ENCODE data around the gene PLIN3.
"Not testable (repeated sequence)": the region's sequence is repeated elsewhere in the genome, so short reads cannot be mapped to it uniquely, and the experiment has no call there.

Gene PLIN3

DNA sequence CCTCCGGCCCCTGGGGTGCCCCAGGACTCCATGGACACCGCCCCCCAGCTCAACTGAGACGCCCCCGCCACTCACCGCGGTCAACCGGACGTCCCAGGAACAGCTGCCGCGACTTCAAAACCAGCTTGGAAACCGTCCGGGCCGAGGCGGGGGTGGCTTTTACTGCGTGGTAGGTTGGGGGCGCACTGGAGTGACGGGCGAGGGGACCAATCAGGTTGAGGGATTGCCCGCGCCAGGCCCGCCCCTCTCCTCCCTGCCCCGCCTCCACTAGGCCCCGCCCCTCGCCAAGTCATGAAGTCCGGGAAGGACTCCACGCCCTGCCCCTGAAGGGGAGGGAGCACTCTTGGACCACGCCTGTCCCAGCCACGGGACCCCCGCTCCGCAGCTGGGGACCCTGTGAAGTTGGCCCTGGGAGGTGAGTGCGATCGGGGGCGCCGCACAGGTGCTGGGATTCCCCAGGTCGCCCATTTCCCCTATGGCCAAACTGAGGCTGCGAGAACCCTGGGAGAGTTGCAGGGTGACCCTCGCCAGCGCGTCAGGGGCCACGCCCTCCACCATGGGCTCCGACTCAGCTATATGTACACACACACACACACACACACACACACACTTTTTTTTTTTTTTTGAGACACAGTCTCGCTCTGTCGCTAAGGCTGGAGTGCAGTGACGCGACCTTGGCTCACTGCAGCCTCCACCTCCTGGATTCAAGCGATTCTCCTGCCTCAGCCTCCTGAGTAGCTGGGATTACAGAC is at the start of gene PLIN3:
PLIN3 (minus strand) TSS at position 134 of the 752 bp plus-strand sequence. CDS start 6,273 bp downstream, outside the sequence.
- H3K27ac ChIP-seq: peak within 1 kb of the TSS; percentile 90
- DNase-seq (ENCODE audit: low read depth, low spot score): peak; percentile 61

GRCh38 chr19:4916292-4917082 is 49.0 kb upstream of the PLIN3 start:
- H3K27ac ChIP-seq: peak overlapping the region; percentile 90

DNA sequence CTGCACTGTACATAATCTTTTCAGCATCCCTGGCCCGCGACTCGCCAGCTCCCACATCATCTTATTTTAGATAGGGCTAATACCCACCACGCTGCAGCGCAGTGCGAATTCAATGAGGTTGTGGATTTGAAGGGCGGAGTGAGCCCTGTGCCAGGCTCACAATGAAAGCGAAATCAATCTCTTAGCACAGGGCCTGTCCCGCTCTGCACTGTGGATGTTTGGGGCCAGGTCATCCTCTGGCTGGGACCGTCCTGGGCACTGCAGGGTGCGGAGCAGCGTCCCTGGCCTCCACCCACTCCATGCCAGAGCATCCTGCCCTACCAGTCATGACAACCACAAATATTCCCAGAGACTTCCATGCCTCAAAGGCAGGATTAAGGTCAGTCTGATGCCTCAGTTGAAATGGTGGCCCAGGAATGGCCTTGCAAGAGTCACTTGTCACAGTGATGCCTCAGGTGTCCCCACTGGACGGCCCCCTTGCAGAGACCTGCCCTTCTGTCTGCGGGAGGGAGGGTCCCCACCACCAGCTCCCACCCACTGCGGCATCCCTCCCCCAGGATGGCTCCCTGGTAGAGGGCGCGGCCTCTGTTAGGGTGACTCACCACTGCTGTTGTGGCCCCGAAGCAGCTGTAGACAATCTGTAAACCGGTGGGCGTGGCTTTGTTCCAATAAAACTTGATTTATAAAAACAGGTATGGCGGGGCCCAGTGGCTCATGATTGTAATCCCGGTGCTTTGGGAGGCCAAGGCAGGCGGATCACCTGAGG is 47.5 kb upstream of the PLIN3 start:
- DNase-seq (ENCODE audit: low read depth, low spot score): peak; percentile 84
- peak overlapping the region; percentile 90 for H3K27ac ChIP-seq

More at GRCh38 chr19:4916292-4917082, 49.0 kb upstream of the PLIN3 start:
- no peak for DNase-seq (ENCODE audit: low read depth, low spot score)

- no peak for DNase-seq (ENCODE audit: low read depth, low spot score)
- H3K27ac ChIP-seq: peak overlapping the region; percentile 90
Observed at GRCh38 chr19:4913996-4914735, 46.7 kb upstream of the PLIN3 start.

DNA sequence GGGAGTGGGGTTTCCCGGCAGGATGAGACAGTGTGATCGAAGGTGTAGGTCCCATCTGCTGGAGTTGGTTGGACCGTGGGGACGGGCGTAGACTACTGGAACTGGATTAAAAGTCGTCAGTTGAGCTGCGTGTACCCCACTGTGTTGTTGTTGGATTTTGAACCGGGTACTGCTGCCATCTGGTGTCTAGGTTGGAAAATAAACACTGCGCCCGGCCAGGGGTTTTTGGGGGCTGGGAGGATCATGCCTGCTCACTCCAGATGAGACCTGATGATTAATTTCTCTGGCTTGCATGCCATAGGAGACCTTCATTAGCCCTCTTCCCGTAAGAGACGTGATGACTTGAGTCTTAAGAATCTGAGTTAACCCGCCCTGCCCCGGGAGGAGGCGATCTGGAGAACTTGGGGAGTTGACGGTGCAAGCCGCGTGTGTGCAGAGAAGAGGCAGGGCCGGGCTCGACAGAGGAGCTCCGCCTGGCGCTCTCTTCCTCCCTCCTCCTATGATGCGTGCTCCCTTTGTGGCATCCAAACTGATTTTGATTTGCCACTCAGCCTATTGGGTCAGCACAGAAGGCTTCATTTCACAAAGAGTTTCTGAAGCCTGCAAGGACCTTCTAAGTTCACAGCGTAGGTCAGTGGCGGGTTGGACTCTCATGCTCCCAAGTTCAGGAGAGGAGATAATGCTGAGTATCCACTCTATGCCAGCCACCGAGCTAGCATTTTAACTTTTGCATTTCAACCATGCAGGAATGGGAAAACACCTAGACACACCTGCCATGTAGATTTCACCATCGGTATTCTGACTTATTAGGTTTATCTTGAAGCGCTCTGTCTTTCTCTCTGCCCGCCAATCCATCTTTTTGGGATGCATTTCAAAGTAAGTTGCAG is 44.6 kb upstream of the PLIN3 start:
- peak overlapping the region; percentile 80 for H3K27ac ChIP-seq
- DNase-seq (ENCODE audit: low read depth, low spot score): peak; percentile 99

DNA sequence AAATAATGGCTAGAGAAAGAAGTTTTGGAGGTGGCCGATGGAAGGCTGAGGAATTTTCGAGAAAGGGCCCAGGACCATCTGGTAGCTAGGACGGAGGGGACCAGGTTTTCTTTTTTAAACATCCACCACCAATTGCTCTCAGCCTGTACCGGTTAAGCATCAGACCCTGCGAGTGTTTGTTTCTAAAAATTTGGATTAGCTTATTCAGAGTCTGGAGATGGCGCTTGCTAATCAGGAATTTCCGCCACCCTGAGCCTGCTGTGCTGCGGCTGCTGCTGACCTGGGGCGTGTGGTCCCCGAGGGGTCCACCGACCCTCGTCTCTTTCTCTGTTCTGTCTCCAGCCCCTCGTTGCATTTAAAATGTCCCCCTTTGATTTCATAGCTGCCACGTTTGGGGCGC is 43.8 kb upstream of the PLIN3 start:
- H3K27ac ChIP-seq: peak overlapping the region; percentile 80
- no peak for DNase-seq (ENCODE audit: low read depth, low spot score)

DNA sequence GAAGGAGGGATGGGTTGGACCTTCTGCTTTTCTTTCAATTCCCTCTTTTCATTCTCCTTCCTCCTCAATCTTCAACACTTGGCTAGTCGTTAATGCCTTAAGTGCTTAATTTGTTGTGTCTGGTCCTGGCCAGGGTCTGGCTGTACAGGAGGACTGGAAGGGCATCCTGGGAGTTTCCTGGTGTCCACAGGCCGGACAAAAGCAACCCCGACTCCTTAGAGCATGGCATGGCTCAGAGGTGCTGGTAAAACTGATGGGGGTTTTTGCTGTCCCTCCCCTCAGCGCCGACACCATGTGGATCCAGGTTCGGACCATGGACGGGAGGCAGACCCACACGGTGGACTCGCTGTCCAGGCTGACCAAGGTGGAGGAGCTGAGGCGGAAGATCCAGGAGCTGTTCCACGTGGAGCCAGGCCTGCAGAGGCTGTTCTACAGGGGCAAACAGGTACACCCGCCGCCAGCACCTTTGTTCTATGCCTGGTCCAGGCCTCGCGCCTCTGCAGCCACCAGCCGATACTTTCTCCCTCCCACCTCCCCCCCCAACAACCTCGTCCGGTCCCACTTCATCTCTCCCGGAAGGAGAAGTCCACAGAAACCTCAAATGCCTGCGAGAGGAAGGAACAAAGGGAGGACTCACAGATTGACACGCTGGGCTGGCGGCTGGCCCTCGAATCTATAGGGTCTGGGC is 43.3 kb upstream of the PLIN3 start:
- DNase-seq (ENCODE audit: low read depth, low spot score): no peak

DNA sequence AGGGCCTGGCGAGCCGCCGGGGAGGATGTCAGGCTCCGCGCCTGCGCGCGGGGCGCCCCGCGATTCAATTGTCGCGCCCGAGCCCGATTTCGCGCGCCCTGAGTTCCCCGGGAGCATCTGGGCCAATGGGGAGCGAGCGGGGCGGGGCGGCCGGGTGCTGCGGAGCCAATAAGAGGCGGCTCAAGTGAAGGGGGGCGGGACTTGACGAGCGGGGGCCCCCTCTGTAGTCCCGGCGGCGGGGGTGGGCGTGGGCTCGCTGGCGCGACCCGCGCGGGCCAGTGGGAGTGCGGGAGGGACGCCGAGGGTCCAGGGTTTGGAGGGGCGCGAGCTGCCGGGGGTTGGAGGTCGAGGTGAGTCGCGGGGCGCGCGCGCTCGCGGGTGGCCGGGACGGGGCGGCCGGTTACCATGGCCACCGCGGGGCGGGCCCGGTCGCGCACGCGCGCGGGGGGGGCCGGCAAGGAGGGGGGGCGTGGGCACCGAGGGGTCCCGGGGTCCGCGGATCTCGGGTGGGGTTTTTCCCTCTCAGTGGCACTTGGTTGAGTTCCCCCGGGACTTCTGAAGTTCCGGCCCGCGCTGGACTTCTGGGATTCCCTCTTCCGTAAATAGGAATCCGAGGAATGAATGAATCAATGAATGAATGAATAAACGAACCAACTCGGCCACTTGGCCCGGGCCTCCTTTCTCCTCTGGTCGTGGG is 42.6 kb upstream of the PLIN3 start:
- peak overlapping the region; percentile 80 for H3K27ac ChIP-seq
- DNase-seq (ENCODE audit: low read depth, low spot score): peak; percentile 55

More for the DNA sequence above, 43.3 kb upstream of the PLIN3 start:
- peak overlapping the region; percentile 80 for H3K27ac ChIP-seq

DNA sequence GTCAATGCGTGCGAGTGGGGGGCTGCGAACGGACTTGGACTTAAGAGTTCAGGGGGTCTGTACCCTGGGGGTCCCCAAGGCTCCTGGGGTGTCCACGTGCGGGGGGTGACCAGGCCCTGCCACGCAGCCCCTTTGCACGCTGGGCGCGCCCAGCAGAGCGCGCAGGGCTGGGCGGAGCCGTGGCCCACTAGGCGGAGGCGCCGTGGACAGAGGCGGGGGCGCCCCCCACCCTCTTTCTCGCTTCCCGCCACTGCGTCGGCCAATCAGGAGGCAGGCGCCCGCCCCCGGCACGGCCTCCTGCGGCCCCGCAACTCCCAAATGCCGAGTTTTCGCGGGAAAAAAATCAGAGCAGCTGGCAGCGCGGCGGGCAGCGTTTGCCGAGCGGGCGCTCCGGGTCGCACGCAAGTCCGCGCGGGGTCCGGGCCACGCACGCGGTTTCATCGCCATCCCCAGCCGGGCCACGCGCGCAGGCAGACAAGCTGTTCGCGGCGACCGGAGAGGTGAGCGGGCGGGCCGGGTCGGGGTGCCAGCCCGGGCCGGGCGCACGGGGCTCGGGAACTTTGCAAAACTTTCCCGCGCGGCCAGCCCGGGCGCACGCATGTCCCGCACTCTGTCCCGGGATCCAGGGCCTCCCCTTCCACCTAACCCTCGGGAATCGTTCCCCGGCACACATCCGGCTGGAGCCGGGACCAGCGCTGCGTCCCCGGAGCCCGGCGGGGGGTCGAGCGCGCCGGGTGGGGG is 41.9 kb upstream of the PLIN3 start, which contains the start of gene UHRF1:
UHRF1 (plus strand) TSS at position 346 of the 741 bp plus-strand sequence. CDS start 1,385 bp downstream, outside the sequence.
- H3K27ac ChIP-seq: peak within 1 kb of the TSS; percentile 80
- no peak for DNase-seq (ENCODE audit: low read depth, low spot score)

- no peak overlapping the region for H3K27ac ChIP-seq
- no peak for DNase-seq (ENCODE audit: low read depth, low spot score)
Observed at GRCh38 chr19:4908781-4909155, 41.3 kb upstream of the PLIN3 start.

DNA sequence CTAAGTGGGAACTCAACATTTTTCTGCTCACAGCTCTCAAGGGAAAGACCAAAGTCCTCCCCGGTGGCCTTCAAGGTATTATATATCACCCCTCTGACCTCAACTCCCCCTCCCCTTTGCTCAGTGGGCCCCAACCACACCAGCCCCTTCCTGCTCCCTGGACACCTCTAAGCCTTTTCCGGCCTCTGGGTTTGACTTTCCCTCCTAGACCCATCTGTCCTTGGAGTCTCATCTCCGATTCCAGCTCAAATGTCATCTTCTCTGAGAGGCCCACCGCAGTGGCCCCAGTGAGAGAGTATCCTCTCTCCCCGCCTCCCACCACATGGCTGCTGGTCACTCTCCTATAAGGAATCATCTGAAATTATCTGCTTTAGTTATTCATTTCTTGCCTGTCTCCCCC is 40.9 kb upstream of the PLIN3 start:
- DNase-seq (ENCODE audit: low read depth, low spot score): no peak
- no peak overlapping the region for H3K27ac ChIP-seq

- no peak overlapping the region for H3K27ac ChIP-seq
- no peak for DNase-seq (ENCODE audit: low read depth, low spot score)
Observed at GRCh38 chr19:4906963-4907362, 39.5 kb upstream of the PLIN3 start.

DNA sequence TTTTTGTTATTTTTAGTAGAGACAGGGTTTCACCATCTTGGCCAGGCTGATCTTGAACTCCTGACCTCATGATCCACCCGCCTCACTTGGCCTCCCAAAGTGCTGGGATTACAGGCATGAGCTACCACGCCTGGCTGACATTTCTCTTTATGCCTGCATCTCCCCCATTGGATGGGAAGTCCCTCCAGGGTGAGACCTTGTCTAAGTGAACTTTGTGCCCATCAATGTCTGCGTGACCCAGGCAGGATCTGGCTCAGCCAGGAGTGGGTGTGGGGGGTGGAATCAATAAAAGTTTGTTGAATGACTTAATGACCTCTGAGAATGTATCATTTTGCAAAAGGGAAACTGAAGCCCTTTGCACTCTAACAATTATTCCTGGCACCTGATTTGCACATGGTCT is 37.0 kb upstream of the PLIN3 start:
- H3K27ac ChIP-seq: no peak overlapping the region
- DNase-seq (ENCODE audit: low read depth, low spot score): no peak

GRCh38 chr19:4902796-4903195 is 35.3 kb upstream of the PLIN3 start, which contains the start of gene ARRDC5:
TSS of gene ARRDC5 (minus strand) at chr19:4902896. CDS start at chr19:4902825, 71 bp downstream.
- no peak within 1 kb of the TSS for H3K27ac ChIP-seq
- no peak for DNase-seq (ENCODE audit: low read depth, low spot score)

- not testable (repeated sequence) for DNase-seq (ENCODE audit: low read depth, low spot score); H3K27ac ChIP-seq
Observed at GRCh38 chr19:4900879-4901278, 33.4 kb upstream of the PLIN3 start.

GRCh38 chr19:4897146-4897545 is 29.7 kb upstream of the PLIN3 start:
- H3K27ac ChIP-seq: no peak overlapping the region
- no peak for DNase-seq (ENCODE audit: low read depth, low spot score)

- DNase-seq (ENCODE audit: low read depth, low spot score): no peak
- H3K27ac ChIP-seq: no peak overlapping the region
Observed at GRCh38 chr19:4896372-4896771, 28.9 kb upstream of the PLIN3 start.
